ENCODE measurements around the gene BET1. TPM values are rescaled to one million over a fixed set of nuclear protein-coding genes. Genes with fewer than 3 reads are reported as not detected.

Gene BET1
- total and polyA plus RNA-seq, 9 of the 15 experiments (the other 6 are each of a cell fraction or from before 2014, with no cell fraction given) = 15.8 to 190 (median 37.8) TPM

- H3K4me2 ChIP-seq (ENCODE audit: insufficient read depth, low read length) = no peak overlapping the region
- 0% methylated on average over 5 of the region's 5 CpGs for WGBS (ENCODE audit: insufficient coverage, low coverage, missing lambda C conversion rate)
- H3K79me2 ChIP-seq (ENCODE audit: control insufficient read depth, insufficient read depth, low read length) = no peaks in the 10 kb centered on the region
- H4K20me1 ChIP-seq (replicated peaks; ENCODE audit: control insufficient read depth, insufficient read depth, low read length) = no peaks in the 10 kb centered on the region
- CTCF ChIA-PET (ENCODE audit: low intra/inter-chr PET ratio) = no interaction called here
- intact Hi-C loops (cut with micrococcal nuclease) (no loop called here), in situ Hi-C loops (cut with MboI) (no loop called here)
- DNase-seq (ENCODE audit: extremely low read depth in 1 of 4, low spot score in 3 of 4) (peak in 2 of 4 experiments; percentile 19 to 53), FAIRE-seq (peak; percentile 70), ATAC-seq (peak; percentile 64)
- no TSS peak for BruUV-seq (replicated peaks)
- H3K9ac ChIP-seq (ENCODE audit: insufficient read depth in 1 of 2, low read depth in 2 of 2, low read length in 2 of 2) = no peak overlapping the region
- no peaks in the 10 kb centered on the region for H3K9me1 ChIP-seq (ENCODE audit: control insufficient read depth, insufficient read depth, low read length)
- H3K9me3 ChIP-seq (replicated peaks; ENCODE audit: control insufficient read depth, insufficient read depth, low read depth, low read length) = no peaks in the 10 kb centered on the region
- POLR2A ChIA-PET = no interaction called here
- no peak overlapping the region for H3K27ac ChIP-seq (ENCODE audit: extremely low read depth, low read depth, low read length)
- no peak overlapping the region for H2AFZ ChIP-seq (ENCODE audit: low read depth, low read length)
- H3K4me1 ChIP-seq (replicated peaks in 1 of 2; ENCODE audit: control insufficient read depth in 2 of 2, insufficient read depth in 2 of 2, low read length in 2 of 2) = peaks cover 0 to 12% of the 10 kb centered on the region in 2 experiments; a peak in 2 of 5 replicates
- no peaks in the 10 kb centered on the region for H3K36me3 ChIP-seq (ENCODE audit: control insufficient read depth, insufficient read depth, low read length)
- H3K4me3 ChIP-seq = no peak overlapping the region
- H3K27me3 ChIP-seq (ENCODE audit: control insufficient read depth in 2 of 2, insufficient read depth in 2 of 2, low read length in 2 of 2) = no peaks in the 10 kb centered on the region
- TF ChIP-seq MGA (IDR thresholded peaks at IDR 0.05) = no peak
- TF ChIP-seq KLF1 (tag; IDR thresholded peaks at IDR 0.05) = no peak
- TF ChIP-seq ZNF277 (CRISPR knock-in tag; IDR thresholded peaks at IDR 0.05; ENCODE audit: borderline replicate concordance) = no peak
- peak; percentile 60 for TF ChIP-seq EP300 (IDR thresholded peaks at IDR 0.05; ENCODE audit: low read length)
- no peak for TF ChIP-seq JUND (IDR thresholded peaks at IDR 0.05; ENCODE audit: borderline replicate concordance, low read depth, low read length)
- TF ChIP-seq JUND (tag; IDR thresholded peaks at IDR 0.05; ENCODE audit: borderline replicate concordance, low read depth, low read length) = no peak
- no peak for TF ChIP-seq HMGN3 (IDR thresholded peaks at IDR 0.05; ENCODE audit: borderline replicate concordance, extremely low read depth, insufficient read length, low read depth, low read length)
- TF ChIP-seq SOX6 (IDR thresholded peaks at IDR 0.05) = 0 out of 2 replicates have a peak, but pooled peaks have one; percentile 48
- TF ChIP-seq MEF2D (tag; conservative IDR thresholded peaks at IDR 0.05; ENCODE audit: low read depth) = peak; percentile 98
Observed at GRCh38 chr7:93945756-93946535, 58.2 kb downstream of the BET1 start.
